Measurements from ENCODE around the gene PDLIM5. TPM values are rescaled to one million over a fixed set of nuclear protein-coding genes. Genes with fewer than 3 reads are reported as not detected.

The PDLIM5 gene
- polyA plus RNA-seq, 1 donor (not counting 4 experiments of a cell fraction or from before 2014, with no cell fraction given): 112 TPM

DNA sequence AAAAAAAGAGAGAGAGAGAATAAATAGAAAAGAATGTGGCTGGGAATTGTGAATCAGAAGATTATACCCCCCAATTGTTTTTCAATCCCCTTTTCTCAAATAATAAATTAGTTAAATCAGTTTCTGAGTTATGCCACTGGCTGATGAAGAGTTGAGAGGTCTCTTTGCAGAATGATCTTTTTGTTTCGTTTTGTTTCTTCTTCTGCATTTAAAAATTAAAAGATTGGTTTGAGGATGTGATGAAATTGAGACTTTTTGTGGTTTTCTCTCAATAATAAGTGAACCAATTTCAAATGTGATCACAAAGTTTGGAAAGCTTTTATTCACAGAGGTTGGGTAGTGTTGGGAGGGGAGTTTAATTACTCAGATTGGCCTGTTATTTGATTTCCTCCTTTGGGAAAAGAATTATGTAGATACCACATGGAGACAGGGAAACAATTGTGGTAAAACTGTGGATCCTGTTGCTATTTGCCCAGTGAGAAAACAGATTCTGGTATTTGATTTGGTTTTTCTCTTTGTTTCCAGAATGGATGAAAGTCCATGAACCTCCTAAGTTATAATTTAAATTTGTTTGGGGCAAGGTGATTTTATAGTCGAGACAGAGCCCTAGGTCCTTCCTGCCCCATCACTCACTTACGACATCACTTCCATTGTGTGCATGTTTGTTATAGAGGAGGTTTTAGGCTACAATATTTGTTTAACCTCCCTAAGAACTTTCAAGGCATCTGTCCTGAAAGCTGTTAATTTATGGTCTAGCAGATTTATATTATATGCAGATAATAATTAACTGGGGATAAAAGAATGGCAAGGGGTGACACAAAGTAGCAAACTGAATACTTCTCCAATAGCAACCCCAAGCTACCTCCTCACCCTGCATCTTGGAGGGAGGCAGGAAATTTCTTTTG, 214.0 kb downstream of the PDLIM5 start:
- TF ChIP-seq EZH2 (IDR thresholded peaks at IDR 0.05; ENCODE audit: low read length): no peak
- TF ChIP-seq, protein P1, sequence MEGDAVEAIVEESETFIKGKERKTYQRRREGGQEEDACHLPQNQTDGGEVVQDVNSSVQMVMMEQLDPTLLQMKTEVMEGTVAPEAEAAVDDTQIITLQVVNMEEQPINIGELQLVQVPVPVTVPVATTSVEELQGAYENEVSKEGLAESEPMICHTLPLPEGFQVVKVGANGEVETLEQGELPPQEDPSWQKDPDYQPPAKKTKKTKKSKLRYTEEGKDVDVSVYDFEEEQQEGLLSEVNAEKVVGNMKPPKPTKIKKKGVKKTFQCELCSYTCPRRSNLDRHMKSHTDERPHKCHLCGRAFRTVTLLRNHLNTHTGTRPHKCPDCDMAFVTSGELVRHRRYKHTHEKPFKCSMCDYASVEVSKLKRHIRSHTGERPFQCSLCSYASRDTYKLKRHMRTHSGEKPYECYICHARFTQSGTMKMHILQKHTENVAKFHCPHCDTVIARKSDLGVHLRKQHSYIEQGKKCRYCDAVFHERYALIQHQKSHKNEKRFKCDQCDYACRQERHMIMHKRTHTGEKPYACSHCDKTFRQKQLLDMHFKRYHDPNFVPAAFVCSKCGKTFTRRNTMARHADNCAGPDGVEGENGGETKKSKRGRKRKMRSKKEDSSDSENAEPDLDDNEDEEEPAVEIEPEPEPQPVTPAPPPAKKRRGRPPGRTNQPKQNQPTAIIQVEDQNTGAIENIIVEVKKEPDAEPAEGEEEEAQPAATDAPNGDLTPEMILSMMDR (optimal IDR thresholded peaks at IDR 0.05 in 1 of 3, IDR thresholded peaks at IDR 0.05 in 1 of 3, conservative IDR thresholded peaks at IDR 0.05 in 1 of 3; ENCODE audit: extremely low read depth in 1 of 3, insufficient read depth in 2 of 3, low read length in 3 of 3): no peak
- H3K9me3 ChIP-seq (ENCODE audit: control insufficient read depth, low read depth, low read length): no peaks in the 10 kb centered on the region
- DNase-seq (ENCODE audit: low read depth, low spot score) (no peak), FAIRE-seq (no peak)
- no peaks in the 10 kb centered on the region for H3K9me1 ChIP-seq (ENCODE audit: control insufficient read depth, extremely low read depth, insufficient read depth, low read length)
- H3K4me3 ChIP-seq (ENCODE audit: control insufficient read depth in 2 of 3, extremely low read depth in 1 of 3, insufficient read depth in 2 of 3, low read depth in 1 of 3, low read length in 3 of 3): no peak overlapping the region
- no peak overlapping the region for H2AFZ ChIP-seq (ENCODE audit: control insufficient read depth, low read length)
- dilution Hi-C loops (cut with MboI; ENCODE audit: extremely low pct_ligation_motif_present, low sequenced_read_pairs): no loop called here
- H3K4me1 ChIP-seq (ENCODE audit: control insufficient read depth, extremely low read depth, insufficient read depth, low read length): no peaks in the 10 kb centered on the region
- no peaks in the 10 kb centered on the region for H3K79me2 ChIP-seq (ENCODE audit: control insufficient read depth, insufficient read depth, low read length)
- no peak overlapping the region for H3K27ac ChIP-seq (ENCODE audit: control insufficient read depth, insufficient read depth, low read length)
- no peak overlapping the region for H3K4me2 ChIP-seq (ENCODE audit: control insufficient read depth, extremely low read depth, insufficient read depth, low read depth, low read length)
- H3K9ac ChIP-seq (ENCODE audit: control insufficient read depth, extremely low read depth, insufficient read depth, low read length): no peak overlapping the region
- no peaks in the 10 kb centered on the region for H3K27me3 ChIP-seq (ENCODE audit: control insufficient read depth, extremely low read depth, insufficient read depth, low read length)
- peaks cover 0 to 2% of the 10 kb centered on the region in 2 experiments for H3K36me3 ChIP-seq (ENCODE audit: control insufficient read depth in 2 of 2, extremely low read depth in 1 of 2, insufficient read depth in 2 of 2, low read length in 2 of 2)
- no peaks in the 10 kb centered on the region for H4K20me1 ChIP-seq (ENCODE audit: control insufficient read depth, extremely low read depth, insufficient read depth, low read length)

DNA sequence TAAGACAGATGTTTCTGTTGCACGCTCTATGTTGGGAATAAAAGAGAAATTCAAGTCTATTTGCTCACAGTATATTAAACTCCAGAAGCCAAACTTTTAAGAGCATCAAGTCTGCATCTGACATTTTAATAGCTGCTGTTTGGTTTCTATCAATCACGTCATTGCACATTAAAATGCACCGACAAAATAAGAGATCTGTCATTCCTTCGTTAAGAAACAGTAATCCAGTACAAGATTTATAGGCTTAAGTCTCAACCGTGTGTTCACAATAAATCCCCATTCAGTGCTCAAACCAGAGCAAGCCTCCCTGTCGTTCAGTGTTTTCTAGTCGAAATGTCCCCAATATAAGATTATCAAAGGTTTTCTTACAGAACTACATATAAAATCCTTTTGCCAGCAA, 217.0 kb downstream of the PDLIM5 start:
- Histone ChIP-seq H3K4me1 (ENCODE audit: control insufficient read depth, extremely low read depth, insufficient read depth, low read length) (no peaks in the 10 kb centered on the region), H4K20me1 (ENCODE audit: control insufficient read depth, extremely low read depth, insufficient read depth, low read length) (no peaks in the 10 kb centered on the region), H3K36me3 (ENCODE audit: control insufficient read depth in 2 of 2, extremely low read depth in 1 of 2, insufficient read depth in 2 of 2, low read length in 2 of 2) (peaks cover 0 to 3% of the 10 kb centered on the region in 2 experiments), H3K9me1 (ENCODE audit: control insufficient read depth, extremely low read depth, insufficient read depth, low read length) (no peaks in the 10 kb centered on the region), H3K27ac (ENCODE audit: control insufficient read depth, insufficient read depth, low read length) (no peak overlapping the region), H2AFZ (ENCODE audit: control insufficient read depth, low read length) (no peak overlapping the region), H3K79me2 (ENCODE audit: control insufficient read depth, insufficient read depth, low read length) (no peaks in the 10 kb centered on the region), H3K9ac (ENCODE audit: control insufficient read depth, extremely low read depth, insufficient read depth, low read length) (no peak overlapping the region), H3K4me2 (ENCODE audit: control insufficient read depth, extremely low read depth, insufficient read depth, low read depth, low read length) (no peak overlapping the region), H3K9me3 (ENCODE audit: control insufficient read depth, low read depth, low read length) (no peaks in the 10 kb centered on the region), H3K27me3 (ENCODE audit: control insufficient read depth, extremely low read depth, insufficient read depth, low read length) (no peaks in the 10 kb centered on the region), H3K4me3 (ENCODE audit: control insufficient read depth in 2 of 3, extremely low read depth in 1 of 3, insufficient read depth in 2 of 3, low read depth in 1 of 3, low read length in 3 of 3) (no peak overlapping the region)
- no peak for FAIRE-seq
- no peak for DNase-seq (ENCODE audit: low read depth, low spot score)
- no peak for TF ChIP-seq EZH2 (IDR thresholded peaks at IDR 0.05; ENCODE audit: low read length)
- TF ChIP-seq, protein P1 (optimal IDR thresholded peaks at IDR 0.05 in 1 of 3, IDR thresholded peaks at IDR 0.05 in 1 of 3, conservative IDR thresholded peaks at IDR 0.05 in 1 of 3; ENCODE audit: extremely low read depth in 1 of 3, insufficient read depth in 2 of 3, low read length in 3 of 3): no peak
- dilution Hi-C loops (cut with MboI; ENCODE audit: extremely low pct_ligation_motif_present, low sequenced_read_pairs): no loop called here
